T-cell (primary cell): Measurements from ENCODE around the gene COQ9. TPM values are rescaled to one million over a fixed set of nuclear protein-coding genes. Genes with fewer than 3 reads are reported as not detected.

ENCODE experiments used
- ATAC-seq, 4 experiments: fragments of 200-7000 bp in 3 of 4; fragments of 150-1000 bp in 1 of 4; cut with Tn5 transposase; replicated peaks in 1 of 4; 1 replicate in 3 of 4; 2 replicates in 1 of 4; pipeline ENCODE4 v1.10.0; 2021; ENCODE audit warnings: moderate library complexity in 3 of 4, mild to moderate bottlenecking in 2 of 4, moderate number of reproducible peaks in 1 of 4
- CTCF ChIA-PET, 2 donors: fragments of 300-600 bp; sonication (Branson Sonifier 250); formaldehyde crosslinking; loops; one replicate each; lab custom pipeline; 2022; ENCODE audit warnings: antibody characterized with exemption in 2 of 2; lab: Charles Lee
- POLR2A ChIA-PET, 2 donors: fragments of 300-600 bp; sonication (Branson Sonifier 250); formaldehyde crosslinking; loops; one replicate each; lab custom pipeline; 2022; ENCODE audit warnings: antibody characterized with exemption in 2 of 2; lab: Charles Lee
- DNase-seq, 35 experiments: peaks; one replicate each; pipeline versions ENCODE4 v3.0.0 to v3.0.0-alpha.2; 2013 to 2023
- H3K27ac ChIP-seq: one replicate; pipeline ENCODE4 v1.5.1; 2013; ENCODE audit warnings: low read length
- H3K27me3 ChIP-seq, 2 experiments: replicated peaks in 1 of 2; 1 replicate in 1 of 2; 2 replicates in 1 of 2; pipeline versions ENCODE4 v1.6.1 to v1.7.0; 2013; ENCODE audit warnings: low read length in 1 of 2, mixed read lengths in 1 of 2; ENCODE audit not compliant: control insufficient read depth in 2 of 2, insufficient read depth in 2 of 2; ENCODE audit errors: extremely low read depth in 1 of 2
- H3K36me3 ChIP-seq, 2 donors: 1 replicate in 1 of 2; 2 replicates in 1 of 2; pipeline versions ENCODE4 v1.6.1 to v1.7.0; 2013; ENCODE audit warnings: low read length in 1 of 2; ENCODE audit not compliant: control insufficient read depth in 2 of 2, insufficient read depth in 1 of 2; ENCODE audit errors: extremely low read depth in 1 of 2
- H3K4me1 ChIP-seq, 2 experiments: 1 replicate in 1 of 2; 2 replicates in 1 of 2; pipeline versions ENCODE4 v1.6.1 to v1.7.0; 2013; ENCODE audit warnings: low read length in 2 of 2, mixed read lengths in 1 of 2; ENCODE audit not compliant: insufficient read depth in 2 of 2, control insufficient read depth in 1 of 2; ENCODE audit errors: extremely low read depth in 1 of 2
- H3K4me3 ChIP-seq, 2 donors: 1 replicate in 1 of 2; 2 replicates in 1 of 2; pipeline versions ENCODE4 v1.5.1 to v1.7.0; 2013; ENCODE audit warnings: mild to moderate bottlenecking in 2 of 2, low read length in 1 of 2, moderate library complexity in 1 of 2; ENCODE audit not compliant: control insufficient read depth in 1 of 2; ENCODE audit errors: extremely low read depth in 1 of 2
- H3K9me3 ChIP-seq: 2 replicates; pipeline ENCODE4 v1.7.0; 2013
- H3K27ac Mint-ChIP-seq, 2 donors: one replicate each; pipeline ENCODE4 v1.8.0; 2020 to 2021; ENCODE audit warnings: mild to moderate bottlenecking in 2 of 2, mixed read lengths in 2 of 2
- H3K27me3 Mint-ChIP-seq, 2 donors: one replicate each; pipeline ENCODE4 v1.8.0; 2021 to 2022; ENCODE audit warnings: mixed read lengths in 2 of 2
- H3K36me3 Mint-ChIP-seq: one replicate; pipeline ENCODE4 v1.8.0; 2021; ENCODE audit warnings: mixed read lengths
- H3K4me1 Mint-ChIP-seq, 3 donors: one replicate each; pipeline ENCODE4 v1.8.0; 2020 to 2022; ENCODE audit warnings: mixed read lengths in 3 of 3, mild to moderate bottlenecking in 1 of 3
- H3K4me3 Mint-ChIP-seq, 3 donors: one replicate each; pipeline ENCODE4 v1.8.0; 2020 to 2022; ENCODE audit warnings: mild to moderate bottlenecking in 3 of 3, mixed read lengths in 3 of 3, moderate library complexity in 3 of 3
- H3K9me3 Mint-ChIP-seq, 3 donors: one replicate each; pipeline ENCODE4 v1.8.0; 2020 to 2022; ENCODE audit warnings: mixed read lengths in 3 of 3
- WGBS: methylation state at CpG from one replicate; pipeline ENCODE4 v1.1.5; 2013; ENCODE audit warnings: missing lambda C conversion rate; ENCODE audit not compliant: insufficient coverage; 5-methylcytosine and 5-hydroxymethylcytosine counted together
- total RNA-seq, 35 experiments: library from RNA in 6 of 35; stranded (reverse) in 6 of 35; fragments of 120-200 nt in 1 of 35; gene quantifications; one replicate each; pipeline versions ENCODE4 v1.2.1 to v1.2.4 and lab custom pipeline; 2013 to 2026

COQ9 gene
- total RNA-seq, 5 donors from 2014 or later (not counting 1 experiment from before 2014, with no cell fraction given) = 18.0 to 35.3 (median 34.2) TPM

- Mint-ChIP-seq H3K27me3 (no peaks in the 10 kb centered on the region), H3K4me1 (peaks cover 33 to 49% (median 46%) of the 10 kb centered on the region in 3 donors), H3K9me3 (peaks cover 0 to 4% (median 0%) of the 10 kb centered on the region in 3 donors), H3K27ac (no peak overlapping the region), H3K36me3 (peaks cover 23% of the 10 kb centered on the region), H3K4me3 (peak overlapping the region in 2 of 3 donors; percentile 45 to 47)
- Histone ChIP-seq H3K27ac (no peak overlapping the region), H3K4me3 (no peak overlapping the region), H3K4me1 (peaks cover 4 to 26% of the 10 kb centered on the region in 2 experiments), H3K27me3 (no peaks in the 10 kb centered on the region), H3K9me3 (no peaks in the 10 kb centered on the region), H3K36me3 (peaks cover 0 to 9% of the 10 kb centered on the region in 2 donors)
- POLR2A ChIA-PET = no interaction called here
- ATAC-seq (no peak), DNase-seq (no peak)
- CTCF ChIA-PET = interaction anchor here in 1 of 2 donors (0.5 kb wide), 1 partner anchor 277 kb away, joined by 4 read pairs; no protein-coding TSS in a partner anchor
- no CpG with 5 or more reads among the region's 2 CpGs for WGBS
These were observed 1.8 kb upstream of the COQ9 start for GRCh38 chr16:57445510-57445909.

GRCh38 chr16:57446531-57447185 lies 621 bp upstream of the COQ9 start:
- Histone ChIP-seq H3K36me3 (peaks cover 3 to 11% of the 10 kb centered on the region in 2 donors), H3K9me3 (no peaks in the 10 kb centered on the region), H3K27me3 (no peaks in the 10 kb centered on the region), H3K4me3 (peak overlapping the region; percentile 66 to 95), H3K27ac (peak overlapping the region; percentile 59), H3K4me1 (peaks cover 4 to 26% of the 10 kb centered on the region in 2 experiments)
- H3K4me3 Mint-ChIP-seq = peak overlapping the region; percentile 87 to 90 (median 89)
- peaks cover 33 to 48% (median 45%) of the 10 kb centered on the region in 3 donors for H3K4me1 Mint-ChIP-seq
- H3K27ac Mint-ChIP-seq = peak overlapping the region; percentile 78 to 88
- POLR2A ChIA-PET = interaction anchor here in 1 of 2 donors (0.6 to 1.6 kb wide), 2 partner anchors 16 to 996 kb away, joined by 3 to 9 read pairs; partner anchors contain the start of genes NUDT21, OGFOD1 and POLR2C
- peaks cover 16% of the 10 kb centered on the region for H3K36me3 Mint-ChIP-seq
- CTCF ChIA-PET = interaction anchor here (0.5 to 1.2 kb wide), 6 partner anchors 12 to 145 kb away, joined by 3 to 6 read pairs (median 4); partner anchors contain the start of genes CCDC102A (in 1 of the 2) and POLR2C (in 1 of the 2)
- WGBS = 3% methylated on average over 25 of the region's 28 CpGs
- H3K9me3 Mint-ChIP-seq = no peaks in the 10 kb centered on the region
- no peaks in the 10 kb centered on the region for H3K27me3 Mint-ChIP-seq
- peak in 9 of 35 experiments; percentile 1 to 33 (median 6) for DNase-seq
- peak; percentile 9 to 26 (median 20) for ATAC-seq

DNA sequence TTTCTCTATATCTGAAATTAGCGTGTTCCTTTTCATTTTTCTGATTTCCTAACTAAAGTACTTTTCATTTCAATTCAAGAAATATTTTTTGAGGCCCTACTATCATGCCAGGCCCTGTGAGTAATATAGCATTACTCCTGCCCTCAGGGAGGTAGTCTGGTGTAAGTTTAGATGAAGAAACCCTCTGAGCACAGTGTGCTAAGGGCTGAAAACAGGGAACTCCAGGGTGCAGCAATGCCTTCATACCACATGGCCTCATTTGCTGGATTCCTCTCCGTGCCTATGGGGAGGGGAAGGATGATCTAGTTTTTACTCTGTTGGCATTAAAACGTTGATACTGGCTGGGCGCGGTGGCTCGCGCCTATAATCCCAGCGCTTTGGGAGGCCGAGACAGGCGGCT lies 4.7 kb downstream of the COQ9 start:
- Histone ChIP-seq H3K36me3 (peaks cover 14 to 57% of the 10 kb centered on the region in 2 donors), H3K27me3 (no peaks in the 10 kb centered on the region), H3K9me3 (no peaks in the 10 kb centered on the region), H3K4me3 (no peak overlapping the region), H3K27ac (no peak overlapping the region), H3K4me1 (peaks cover 2 to 9% of the 10 kb centered on the region in 2 experiments)
- H3K27ac Mint-ChIP-seq = no peak overlapping the region
- POLR2A ChIA-PET = no interaction called here
- H3K4me1 Mint-ChIP-seq = peaks cover 19 to 21% (median 19%) of the 10 kb centered on the region in 3 donors
- no peak for DNase-seq
- H3K4me3 Mint-ChIP-seq = no peak overlapping the region
- peaks cover 41% of the 10 kb centered on the region for H3K36me3 Mint-ChIP-seq
- H3K9me3 Mint-ChIP-seq = no peaks in the 10 kb centered on the region
- WGBS = 100% methylated on average over 1 of the region's 10 CpGs
- CTCF ChIA-PET = interaction anchor here in 1 of 2 donors (1.0 kb wide), 1 partner anchor 16 kb away, joined by 3 read pairs; no protein-coding TSS in a partner anchor
- no peak for ATAC-seq
- H3K27me3 Mint-ChIP-seq = no peaks in the 10 kb centered on the region

- Histone ChIP-seq H3K27ac (peak within 1 kb of the TSS; percentile 22), H3K4me1 (peaks cover 6 to 19% of the 10 kb centered on the region in 2 experiments), H3K36me3 (peaks cover 12 to 64% of the 10 kb centered on the region in 2 donors), H3K27me3 (no peaks in the 10 kb centered on the region), H3K4me3 (peak within 1 kb of the TSS; percentile 72 to 93), H3K9me3 (no peaks in the 10 kb centered on the region)
- ChIA-PET POLR2A (interaction anchor here in 1 of 2 donors (0.6 to 1.2 kb wide), 2 partner anchors 16 to 202 kb away, joined by 4 to 9 read pairs; partner anchors contain the start of genes CIAPIN1 and COQ9), CTCF (interaction anchor here (0.6 to 1.5 kb wide), 8 partner anchors 15 to 273 kb away, joined by 3 to 10 read pairs (median 4); partner anchors contain the start of genes CIAPIN1 (in 1 of the 2), COQ9 (in 1 of the 2), DOK4 (in 1 of the 2) and KATNB1 (in 1 of the 2))
- Mint-ChIP-seq H3K4me3 (peak within 1 kb of the TSS; percentile 90 to 100 (median 100)), H3K36me3 (peaks cover 44% of the 10 kb centered on the region), H3K9me3 (no peaks in the 10 kb centered on the region), H3K4me1 (peaks cover 35 to 42% (median 38%) of the 10 kb centered on the region in 3 donors), H3K27ac (peak within 1 kb of the TSS; percentile 100), H3K27me3 (no peaks in the 10 kb centered on the region)
- ATAC-seq (peak; percentile 95 to 98 (median 96)), DNase-seq (peak; percentile 82 to 96 (median 89))
- under 1% methylated on average over 29 of the region's 47 CpGs for WGBS
These were observed 15.1 kb downstream of the COQ9 start, which contains the start of gene POLR2C for GRCh38 chr16:57462209-57462977. POLR2C (plus strand) TSS chr16:57462679; CDS start chr16:57462725, 46 bp downstream.

GRCh38 chr16:57462978-57463362 lies 15.7 kb downstream of the COQ9 start:
- Histone ChIP-seq H3K36me3 (peaks cover 11 to 63% of the 10 kb centered on the region in 2 donors), H3K9me3 (no peaks in the 10 kb centered on the region), H3K27ac (peak overlapping the region; percentile 19), H3K27me3 (no peaks in the 10 kb centered on the region), H3K4me3 (peak overlapping the region; percentile 72 to 93), H3K4me1 (peaks cover 6 to 19% of the 10 kb centered on the region in 2 experiments)
- Mint-ChIP-seq H3K27ac (peak overlapping the region; percentile 100), H3K27me3 (no peaks in the 10 kb centered on the region), H3K4me3 (peak overlapping the region; percentile 90 to 100 (median 100)), H3K4me1 (peaks cover 38 to 42% (median 41%) of the 10 kb centered on the region in 3 donors), H3K36me3 (peaks cover 44% of the 10 kb centered on the region), H3K9me3 (no peaks in the 10 kb centered on the region)
- WGBS = 7% methylated on average over 11 of the region's 16 CpGs
- DNase-seq = no peak
- POLR2A ChIA-PET = interaction anchor here in 1 of 2 donors (0.6 to 1.2 kb wide), 2 partner anchors 16 to 201 kb away, joined by 4 to 9 read pairs; partner anchors contain the start of genes CIAPIN1 and COQ9
- CTCF ChIA-PET = interaction anchor here in 1 of 2 donors (0.7 to 1.5 kb wide), 6 partner anchors 16 to 273 kb away, joined by 3 to 10 read pairs (median 4); partner anchors contain the start of genes CIAPIN1, COQ9, DOK4 and KATNB1
- peak; percentile 15 to 20 (median 19) for ATAC-seq
